Activated CD8-positive, alpha-beta memory T cell treated with anti-CD3 and anti-CD28 coated beads, Interleukin-2, amount 10 ng/mL, durations not matched to agents 7 days and 5 days (primary cell): Measurements from ENCODE around the gene ARHGEF3. TPM values are rescaled to one million over a fixed set of nuclear protein-coding genes. Genes with fewer than 3 reads are reported as not detected.

ENCODE experiments used
- ATAC-seq: fragments of 150-1000 bp; cut with Tn5 transposase; one replicate; pipeline ENCODE4 v1.10.0; 2021; ENCODE audit warnings: moderate library complexity
- CTCF ChIA-PET: fragments of 350-600 bp; sonication (Branson Sonifier 250); formaldehyde crosslinking; loops from one replicate; lab custom pipeline; 2021; ENCODE audit warnings: antibody characterized with exemption; lab: Charles Lee
- DNase-seq: peaks from one replicate; pipeline ENCODE4 v3.0.0-alpha.2; 2020
- H3K27ac Mint-ChIP-seq: one replicate; pipeline ENCODE4 v1.8.0; 2021; ENCODE audit warnings: mild to moderate bottlenecking, mixed read lengths
- H3K27me3 Mint-ChIP-seq: one replicate; pipeline ENCODE4 v1.8.0; 2021; ENCODE audit warnings: mixed read lengths
- H3K36me3 Mint-ChIP-seq: one replicate; pipeline ENCODE4 v1.8.0; 2021; ENCODE audit warnings: mild to moderate bottlenecking, mixed read lengths
- H3K4me1 Mint-ChIP-seq: one replicate; pipeline ENCODE4 v1.8.0; 2021; ENCODE audit warnings: mixed read lengths
- H3K4me3 Mint-ChIP-seq: one replicate; pipeline ENCODE4 v1.8.0; 2021; ENCODE audit warnings: mild to moderate bottlenecking, moderate library complexity, mixed read lengths
- H3K9me3 Mint-ChIP-seq: one replicate; pipeline ENCODE4 v1.8.0; 2022; ENCODE audit warnings: low read depth, mixed read lengths
- total RNA-seq, 2 experiments: library from RNA; stranded (reverse); gene quantifications; one replicate each; pipeline ENCODE4 v1.2.3, GENCODE V29; 2021

The ARHGEF3 gene
- total RNA-seq, 2 experiments from 2014 or later, result 94.0 to 96.4 TPM

DNA sequence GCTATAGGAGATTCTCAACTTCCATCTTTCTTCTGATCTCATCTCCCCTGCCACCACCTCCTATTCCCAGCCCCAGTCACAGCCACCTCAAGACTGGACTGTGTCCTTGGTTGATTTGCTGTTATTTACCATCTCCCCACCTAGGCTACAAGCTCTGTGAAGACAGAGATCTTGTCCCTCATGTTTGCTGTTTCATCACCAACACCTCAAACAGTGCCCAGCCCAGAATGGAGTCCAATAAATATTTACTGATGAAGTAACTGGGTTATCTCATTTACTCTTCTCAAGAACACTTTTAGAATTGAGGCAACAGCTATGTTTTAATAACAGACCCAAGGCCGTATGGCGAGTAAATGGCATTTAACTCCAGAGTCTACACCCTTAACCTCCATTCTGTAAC lies 29.1 kb upstream of the ARHGEF3 start:
- Mint-ChIP-seq H3K27me3 (no peaks in the 10 kb centered on the region), H3K36me3 (peaks cover 8% of the 10 kb centered on the region), H3K9me3 (no peaks in the 10 kb centered on the region), H3K4me3 (no peak overlapping the region), H3K27ac (no peak overlapping the region), H3K4me1 (peaks cover 13% of the 10 kb centered on the region)
- DNase-seq (no peak), ATAC-seq (no peak)
- CTCF ChIA-PET, result no interaction called here

DNA sequence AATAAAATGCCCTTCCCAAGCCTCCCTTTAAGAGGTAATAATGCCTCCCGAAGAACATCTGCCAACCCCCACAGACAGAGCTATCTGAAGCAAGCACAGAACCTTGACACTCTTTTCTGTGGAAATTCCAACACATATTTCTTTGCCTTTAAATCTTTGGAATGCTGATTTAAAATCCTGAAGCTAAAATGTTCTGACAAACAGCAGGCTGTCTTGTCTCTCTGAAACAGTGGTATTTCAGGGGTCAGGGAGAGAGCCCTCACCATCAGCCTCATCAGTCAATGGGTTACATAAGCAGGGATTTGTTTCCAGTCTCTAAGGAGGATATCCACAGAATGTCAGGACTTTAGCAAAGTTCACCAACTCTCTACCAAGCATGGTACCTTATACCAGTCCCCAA lies 27.8 kb upstream of the ARHGEF3 start:
- Mint-ChIP-seq H3K9me3 (no peaks in the 10 kb centered on the region), H3K4me3 (no peak overlapping the region), H3K4me1 (peaks cover 24% of the 10 kb centered on the region), H3K27me3 (no peaks in the 10 kb centered on the region), H3K36me3 (peaks cover 3% of the 10 kb centered on the region), H3K27ac (no peak overlapping the region)
- CTCF ChIA-PET, result interaction anchor here (1.1 kb wide), 1 partner anchor 8 kb away, joined by 3 read pairs; no protein-coding TSS in a partner anchor
- DNase-seq (no peak), ATAC-seq (no peak)

GRCh38 chr3:56826831-56827722 lies 25.3 kb upstream of the ARHGEF3 start:
- H3K4me3 Mint-ChIP-seq, result no peak overlapping the region
- no peak for ATAC-seq
- H3K4me1 Mint-ChIP-seq, result peaks cover 38% of the 10 kb centered on the region
- no peaks in the 10 kb centered on the region for H3K9me3 Mint-ChIP-seq
- H3K27ac Mint-ChIP-seq, result no peak overlapping the region
- CTCF ChIA-PET, result no interaction called here
- no peak for DNase-seq
- peaks cover 5% of the 10 kb centered on the region for H3K36me3 Mint-ChIP-seq
- no peaks in the 10 kb centered on the region for H3K27me3 Mint-ChIP-seq

- H3K27ac Mint-ChIP-seq, result no peak overlapping the region
- no peak overlapping the region for H3K4me3 Mint-ChIP-seq
- CTCF ChIA-PET, result interaction anchor here (0.6 to 2.0 kb wide), 6 partner anchors 10 to 169 kb away, joined by 3 to 6 read pairs (median 3); no protein-coding TSS in a partner anchor
- peaks cover 8% of the 10 kb centered on the region for H3K36me3 Mint-ChIP-seq
- H3K27me3 Mint-ChIP-seq, result no peaks in the 10 kb centered on the region
- peaks cover 38% of the 10 kb centered on the region for H3K4me1 Mint-ChIP-seq
- no peak for DNase-seq
- H3K9me3 Mint-ChIP-seq, result no peaks in the 10 kb centered on the region
- no peak for ATAC-seq
Measured at GRCh38 chr3:56825567-56826438, 24.1 kb upstream of the ARHGEF3 start.

DNA sequence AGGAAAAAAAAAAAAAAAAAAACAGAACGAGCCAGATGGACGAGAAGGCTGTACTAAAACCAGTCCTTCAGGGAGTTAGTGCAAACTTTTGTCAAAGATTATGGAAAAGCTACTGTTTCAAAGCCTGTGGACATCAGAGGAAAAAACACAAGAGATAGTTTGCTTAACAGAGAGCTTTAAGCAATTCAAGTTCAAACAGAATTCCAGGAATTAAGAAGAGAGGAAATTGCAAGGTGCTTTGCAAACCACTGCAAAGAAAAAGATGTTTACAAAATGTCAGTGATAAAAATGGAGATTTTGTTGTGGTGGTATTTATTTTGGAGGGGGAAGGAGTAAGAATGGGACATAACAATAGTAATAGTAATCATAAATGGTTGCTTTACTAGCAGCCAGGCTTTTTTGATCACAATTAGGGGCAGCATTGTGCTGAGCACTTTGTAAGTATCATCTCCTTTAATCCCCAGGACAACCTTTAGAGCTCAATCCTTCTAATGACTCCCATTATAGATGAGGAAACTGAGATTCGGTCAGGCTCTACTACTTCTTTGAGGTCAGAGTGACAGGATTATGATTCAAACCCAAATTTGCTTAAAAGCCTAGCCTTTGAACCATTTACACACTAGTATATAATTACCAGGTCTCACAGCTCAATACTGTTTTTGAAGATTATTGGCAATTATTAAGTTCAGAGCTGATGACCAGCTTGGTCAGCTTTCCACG lies 22.4 kb upstream of the ARHGEF3 start:
- H3K27me3 Mint-ChIP-seq, result no peaks in the 10 kb centered on the region
- no peaks in the 10 kb centered on the region for H3K9me3 Mint-ChIP-seq
- peaks cover 11% of the 10 kb centered on the region for H3K36me3 Mint-ChIP-seq
- no peak overlapping the region for H3K4me3 Mint-ChIP-seq
- CTCF ChIA-PET, result interaction anchor here (1.0 to 1.3 kb wide), 3 partner anchors 12 to 93 kb away, joined by 3 read pairs; no protein-coding TSS in a partner anchor
- ATAC-seq (no peak), DNase-seq (no peak)
- peak overlapping the region; percentile 37 for H3K27ac Mint-ChIP-seq
- peaks cover 38% of the 10 kb centered on the region for H3K4me1 Mint-ChIP-seq

GRCh38 chr3:56823421-56823926 lies 21.7 kb upstream of the ARHGEF3 start:
- no peaks in the 10 kb centered on the region for H3K9me3 Mint-ChIP-seq
- H3K27ac Mint-ChIP-seq, result peak overlapping the region; percentile 37
- CTCF ChIA-PET, result interaction anchor here (0.9 to 1.3 kb wide), 2 partner anchors 17 to 94 kb away, joined by 3 read pairs; no protein-coding TSS in a partner anchor

DNA sequence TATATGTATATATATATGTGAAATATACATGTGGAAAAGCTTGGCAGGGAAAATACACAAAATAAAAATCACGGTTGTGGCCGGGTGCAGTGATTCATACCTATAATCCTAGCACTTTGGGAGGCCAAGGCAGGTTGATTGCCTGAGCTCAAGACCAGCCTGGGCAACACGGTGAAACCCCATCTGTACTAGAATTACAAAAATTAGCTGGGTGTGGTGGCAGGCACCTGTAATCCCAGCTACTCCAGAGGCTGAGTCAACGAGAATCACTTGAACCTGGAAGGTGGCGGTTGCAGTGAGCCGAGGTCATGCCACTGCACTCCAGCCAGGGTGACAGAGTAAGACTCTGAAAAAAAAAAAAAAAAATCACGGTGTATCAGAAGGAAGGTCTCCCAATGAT lies 20.8 kb upstream of the ARHGEF3 start:
- CTCF ChIA-PET, result interaction anchor here (0.7 to 0.9 kb wide), 2 partner anchors 16 to 490 kb away, joined by 3 read pairs; no protein-coding TSS in a partner anchor
- DNase-seq, result no peak
- no peaks in the 10 kb centered on the region for H3K27me3 Mint-ChIP-seq
- peaks cover 39% of the 10 kb centered on the region for H3K4me1 Mint-ChIP-seq
- H3K36me3 Mint-ChIP-seq, result peaks cover 11% of the 10 kb centered on the region
- no peak overlapping the region for H3K4me3 Mint-ChIP-seq
- no peak for ATAC-seq
- H3K9me3 Mint-ChIP-seq, result no peaks in the 10 kb centered on the region
- H3K27ac Mint-ChIP-seq, result no peak overlapping the region

More at GRCh38 chr3:56823421-56823926, 21.7 kb upstream of the ARHGEF3 start:
- no peaks in the 10 kb centered on the region for H3K27me3 Mint-ChIP-seq
- H3K4me1 Mint-ChIP-seq, result peaks cover 38% of the 10 kb centered on the region
- no peak overlapping the region for H3K4me3 Mint-ChIP-seq
- peaks cover 11% of the 10 kb centered on the region for H3K36me3 Mint-ChIP-seq
- DNase-seq (no peak), ATAC-seq (no peak)

GRCh38 chr3:56819016-56819809 lies 17.5 kb upstream of the ARHGEF3 start:
- DNase-seq (no peak), ATAC-seq (no peak)
- Mint-ChIP-seq H3K4me1 (peaks cover 16% of the 10 kb centered on the region), H3K9me3 (no peaks in the 10 kb centered on the region), H3K4me3 (no peak overlapping the region), H3K36me3 (peaks cover 11% of the 10 kb centered on the region), H3K27ac (no peak overlapping the region), H3K27me3 (no peaks in the 10 kb centered on the region)
- CTCF ChIA-PET, result interaction anchor here (1.0 to 2.4 kb wide), 4 partner anchors 21 to 170 kb away, joined by 3 to 7 read pairs (median 4); no protein-coding TSS in a partner anchor

- H3K4me1 Mint-ChIP-seq, result peaks cover 16% of the 10 kb centered on the region
- CTCF ChIA-PET, result interaction anchor here (1.0 to 2.4 kb wide), 6 partner anchors 15 to 171 kb away, joined by 3 to 7 read pairs (median 4); no protein-coding TSS in a partner anchor
- no peak overlapping the region for H3K27ac Mint-ChIP-seq
- ATAC-seq, result no peak
- no peaks in the 10 kb centered on the region for H3K27me3 Mint-ChIP-seq
- no peak for DNase-seq
- peaks cover 11% of the 10 kb centered on the region for H3K36me3 Mint-ChIP-seq
- H3K9me3 Mint-ChIP-seq, result no peaks in the 10 kb centered on the region
- no peak overlapping the region for H3K4me3 Mint-ChIP-seq
Measured at GRCh38 chr3:56818156-56818985, 16.6 kb upstream of the ARHGEF3 start.

DNA sequence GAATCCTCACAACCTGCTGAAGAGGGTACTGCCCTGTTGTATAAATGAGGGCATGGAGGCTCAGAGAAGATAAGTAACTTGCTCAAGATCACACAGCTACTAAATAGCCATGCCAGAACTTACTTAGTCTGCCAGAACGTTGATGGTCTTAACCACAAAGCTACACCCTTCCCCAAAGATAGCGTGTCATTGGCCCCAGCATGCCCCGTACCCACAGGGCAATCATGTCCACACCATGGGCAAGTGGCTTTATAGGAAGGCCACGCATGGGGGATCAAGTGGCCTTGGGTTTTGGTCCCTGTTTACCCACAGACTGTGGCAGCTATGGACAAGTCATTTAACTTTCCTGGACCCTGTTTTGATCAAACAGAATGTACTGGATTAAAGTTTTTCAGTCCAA lies 15.9 kb upstream of the ARHGEF3 start:
- Mint-ChIP-seq H3K4me1 (peaks cover 20% of the 10 kb centered on the region), H3K4me3 (no peak overlapping the region), H3K27me3 (no peaks in the 10 kb centered on the region), H3K27ac (no peak overlapping the region), H3K9me3 (no peaks in the 10 kb centered on the region), H3K36me3 (peaks cover 12% of the 10 kb centered on the region)
- ATAC-seq (no peak), DNase-seq (no peak)
- CTCF ChIA-PET, result interaction anchor here (1.1 to 3.1 kb wide), 4 partner anchors 14 to 171 kb away, joined by 3 to 15 read pairs (median 6); no protein-coding TSS in a partner anchor

GRCh38 chr3:56816061-56816460 lies 14.3 kb upstream of the ARHGEF3 start:
- peaks cover 9% of the 10 kb centered on the region for H3K36me3 Mint-ChIP-seq
- no peaks in the 10 kb centered on the region for H3K9me3 Mint-ChIP-seq
- ATAC-seq (no peak), DNase-seq (no peak)
- no peak overlapping the region for H3K27ac Mint-ChIP-seq
- CTCF ChIA-PET, result interaction anchor here (2.0 to 3.1 kb wide), 2 partner anchors 10 to 173 kb away, joined by 5 to 15 read pairs; no protein-coding TSS in a partner anchor
- H3K4me1 Mint-ChIP-seq, result peaks cover 28% of the 10 kb centered on the region
- no peaks in the 10 kb centered on the region for H3K27me3 Mint-ChIP-seq
- no peak overlapping the region for H3K4me3 Mint-ChIP-seq
